MM.1S (cell line): ENCODE data around the gene KIF5A.

Experiments used
- EZH2phosphoT487 ChIP-seq: fragments of 300-600 bp; sonication (generic); IDR thresholded peaks from 2 replicates; pipeline ENCODE4 v1.6.1; 2018; ENCODE audit warnings: antibody characterized with exemption, low read length
- TF ChIP-seq, protein P1 (sequence below): fragments of 300-600 bp; sonication (generic); IDR thresholded peaks from 2 replicates; pipeline ENCODE4 v1.5.1; 2016; ENCODE audit warnings: antibody characterized with exemption, low read length, mixed read lengths

DNA sequence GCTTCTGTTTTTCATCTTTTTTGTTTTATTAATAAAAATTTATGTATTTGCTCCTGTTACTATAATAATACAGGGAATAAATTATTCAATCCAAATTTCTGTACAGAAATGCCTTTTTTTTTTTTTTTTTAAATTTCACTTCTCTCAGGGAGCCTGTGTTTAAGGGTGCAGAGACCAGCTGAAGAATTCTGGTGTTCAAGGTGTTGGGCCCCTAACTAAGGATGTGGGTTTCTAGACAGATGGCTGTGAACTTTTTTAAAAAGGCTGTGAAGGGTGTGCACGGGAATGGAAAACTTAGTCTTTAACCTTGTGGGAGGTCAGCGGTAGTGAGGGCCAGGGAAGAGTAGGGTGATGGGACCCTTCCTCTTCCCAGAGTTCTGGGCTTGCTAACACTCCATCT is 53.5 kb downstream of the KIF5A start:
- TF ChIP-seq, protein P1, sequence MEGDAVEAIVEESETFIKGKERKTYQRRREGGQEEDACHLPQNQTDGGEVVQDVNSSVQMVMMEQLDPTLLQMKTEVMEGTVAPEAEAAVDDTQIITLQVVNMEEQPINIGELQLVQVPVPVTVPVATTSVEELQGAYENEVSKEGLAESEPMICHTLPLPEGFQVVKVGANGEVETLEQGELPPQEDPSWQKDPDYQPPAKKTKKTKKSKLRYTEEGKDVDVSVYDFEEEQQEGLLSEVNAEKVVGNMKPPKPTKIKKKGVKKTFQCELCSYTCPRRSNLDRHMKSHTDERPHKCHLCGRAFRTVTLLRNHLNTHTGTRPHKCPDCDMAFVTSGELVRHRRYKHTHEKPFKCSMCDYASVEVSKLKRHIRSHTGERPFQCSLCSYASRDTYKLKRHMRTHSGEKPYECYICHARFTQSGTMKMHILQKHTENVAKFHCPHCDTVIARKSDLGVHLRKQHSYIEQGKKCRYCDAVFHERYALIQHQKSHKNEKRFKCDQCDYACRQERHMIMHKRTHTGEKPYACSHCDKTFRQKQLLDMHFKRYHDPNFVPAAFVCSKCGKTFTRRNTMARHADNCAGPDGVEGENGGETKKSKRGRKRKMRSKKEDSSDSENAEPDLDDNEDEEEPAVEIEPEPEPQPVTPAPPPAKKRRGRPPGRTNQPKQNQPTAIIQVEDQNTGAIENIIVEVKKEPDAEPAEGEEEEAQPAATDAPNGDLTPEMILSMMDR = no peak
- TF ChIP-seq EZH2phosphoT487 = no peak
